ENCODE results near the gene ATG16L1. TPM values are rescaled to one million over a fixed set of nuclear protein-coding genes. Genes with fewer than 3 reads are reported as not detected.

Gene ATG16L1
- polyA plus RNA-seq, 1 donor (not counting 4 experiments of a cell fraction or from before 2014, with no cell fraction given): 38.5 TPM

- Histone ChIP-seq H3K27ac (ENCODE audit: control insufficient read depth, insufficient read depth, low read length) (no peak overlapping the region), H4K20me1 (ENCODE audit: control insufficient read depth, extremely low read depth, insufficient read depth, low read length) (no peaks in the 10 kb centered on the region), H3K4me3 (ENCODE audit: control insufficient read depth in 2 of 3, extremely low read depth in 1 of 3, insufficient read depth in 2 of 3, low read depth in 1 of 3, low read length in 3 of 3) (no peak overlapping the region), H2AFZ (ENCODE audit: control insufficient read depth, low read length) (no peak overlapping the region), H3K4me2 (ENCODE audit: control insufficient read depth, extremely low read depth, insufficient read depth, low read depth, low read length) (no peak overlapping the region), H3K9me1 (ENCODE audit: control insufficient read depth, extremely low read depth, insufficient read depth, low read length) (no peaks in the 10 kb centered on the region), H3K79me2 (ENCODE audit: control insufficient read depth, insufficient read depth, low read length) (no peaks in the 10 kb centered on the region), H3K9ac (ENCODE audit: control insufficient read depth, extremely low read depth, insufficient read depth, low read length) (no peak overlapping the region), H3K4me1 (ENCODE audit: control insufficient read depth, extremely low read depth, insufficient read depth, low read length) (no peaks in the 10 kb centered on the region), H3K36me3 (ENCODE audit: control insufficient read depth in 2 of 2, extremely low read depth in 1 of 2, insufficient read depth in 2 of 2, low read length in 2 of 2) (no peaks in the 10 kb centered on the region), H3K9me3 (ENCODE audit: control insufficient read depth, low read depth, low read length) (no peaks in the 10 kb centered on the region), H3K27me3 (ENCODE audit: control insufficient read depth, extremely low read depth, insufficient read depth, low read length) (no peaks in the 10 kb centered on the region)
- no peak for FAIRE-seq
- dilution Hi-C loops (cut with MboI; ENCODE audit: extremely low pct_ligation_motif_present, low sequenced_read_pairs): no loop called here
- DNase-seq (ENCODE audit: low read depth, low spot score): no peak
- TF ChIP-seq EZH2 (IDR thresholded peaks at IDR 0.05; ENCODE audit: low read length) (no peak), CTCF (optimal IDR thresholded peaks at IDR 0.05 in 1 of 3, IDR thresholded peaks at IDR 0.05 in 1 of 3, conservative IDR thresholded peaks at IDR 0.05 in 1 of 3; ENCODE audit: extremely low read depth in 1 of 3, insufficient read depth in 2 of 3, low read length in 3 of 3) (no peak)
Measured at GRCh38 chr2:233301811-233302210, 50.3 kb downstream of the ATG16L1 start.

GRCh38 chr2:233303252-233303651 is 51.8 kb downstream of the ATG16L1 start:
- Histone ChIP-seq H3K36me3 (ENCODE audit: control insufficient read depth in 2 of 2, extremely low read depth in 1 of 2, insufficient read depth in 2 of 2, low read length in 2 of 2) (no peaks in the 10 kb centered on the region), H4K20me1 (ENCODE audit: control insufficient read depth, extremely low read depth, insufficient read depth, low read length) (no peaks in the 10 kb centered on the region), H3K4me3 (ENCODE audit: control insufficient read depth in 2 of 3, extremely low read depth in 1 of 3, insufficient read depth in 2 of 3, low read depth in 1 of 3, low read length in 3 of 3) (no peak overlapping the region), H3K4me1 (ENCODE audit: control insufficient read depth, extremely low read depth, insufficient read depth, low read length) (no peaks in the 10 kb centered on the region), H3K27me3 (ENCODE audit: control insufficient read depth, extremely low read depth, insufficient read depth, low read length) (peaks cover 8% of the 10 kb centered on the region), H3K4me2 (ENCODE audit: control insufficient read depth, extremely low read depth, insufficient read depth, low read depth, low read length) (no peak overlapping the region), H2AFZ (ENCODE audit: control insufficient read depth, low read length) (no peak overlapping the region), H3K9me3 (ENCODE audit: control insufficient read depth, low read depth, low read length) (no peaks in the 10 kb centered on the region), H3K9me1 (ENCODE audit: control insufficient read depth, extremely low read depth, insufficient read depth, low read length) (no peaks in the 10 kb centered on the region), H3K79me2 (ENCODE audit: control insufficient read depth, insufficient read depth, low read length) (no peaks in the 10 kb centered on the region), H3K9ac (ENCODE audit: control insufficient read depth, extremely low read depth, insufficient read depth, low read length) (no peak overlapping the region), H3K27ac (ENCODE audit: control insufficient read depth, insufficient read depth, low read length) (no peak overlapping the region)
- DNase-seq (ENCODE audit: low read depth, low spot score): no peak
- TF ChIP-seq EZH2 (IDR thresholded peaks at IDR 0.05; ENCODE audit: low read length) (no peak), CTCF (optimal IDR thresholded peaks at IDR 0.05 in 1 of 3, IDR thresholded peaks at IDR 0.05 in 1 of 3, conservative IDR thresholded peaks at IDR 0.05 in 1 of 3; ENCODE audit: extremely low read depth in 1 of 3, insufficient read depth in 2 of 3, low read length in 3 of 3) (no peak)
- FAIRE-seq: no peak
- dilution Hi-C loops (cut with MboI; ENCODE audit: extremely low pct_ligation_motif_present, low sequenced_read_pairs): no loop called here

Data from keratinocyte (primary cell).